Esophagus squamous epithelium (tissue), 4 donors: ENCODE results near the gene DSCAML1.

Source experiments
- POLR2A ChIP-seq, 4 donors: fragments of 450-650 bp; IDR thresholded peaks; one replicate each; pipeline ENCODE4 v1.6.1; 2017; ENCODE audit warnings: antibody characterized with exemption in 4 of 4, mild to moderate bottlenecking in 4 of 4, moderate library complexity in 3 of 4
- TF ChIP-seq, protein P1 (sequence below), 6 experiments: fragments of 450-650 bp in 4 of 6; fragments of 200-600 bp in 2 of 6; sonication (generic) in 2 of 6; IDR thresholded peaks; one replicate each; pipeline ENCODE4 v1.5.1; 2016 to 2019; ENCODE audit warnings: antibody characterized with exemption in 6 of 6, mild to moderate bottlenecking in 4 of 6, moderate library complexity in 4 of 6

DNA sequence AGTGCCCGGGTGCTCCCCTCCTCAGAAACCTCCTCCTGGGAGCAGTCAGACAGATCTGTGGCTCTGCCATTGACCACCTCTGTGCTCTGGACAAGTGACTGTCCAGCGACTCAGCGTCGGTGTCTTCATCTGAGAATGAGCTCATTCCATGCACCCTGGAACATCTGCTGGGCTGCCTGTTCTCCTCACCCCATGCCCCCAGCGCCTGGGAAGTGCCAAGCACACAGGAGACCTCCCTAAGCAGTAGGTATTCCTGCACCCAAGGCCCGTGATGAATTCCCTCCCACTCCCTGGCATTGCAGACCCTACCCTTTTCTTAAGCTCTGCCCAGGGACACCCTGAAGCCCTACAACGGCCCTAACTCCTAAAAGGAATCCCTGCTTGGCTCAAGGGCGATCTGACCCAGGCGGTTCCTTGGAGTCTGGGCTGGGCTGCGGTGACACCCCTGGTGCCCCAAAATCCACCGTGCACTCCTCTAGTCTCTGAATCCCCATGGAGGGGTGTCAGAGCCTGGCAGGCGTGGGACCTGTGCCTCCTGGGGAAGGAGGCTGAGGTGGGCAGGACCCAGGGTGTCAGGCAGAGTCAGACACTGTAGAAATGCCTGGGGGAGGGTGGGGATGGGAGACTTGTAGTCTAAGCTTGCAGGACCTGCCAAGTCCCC is 377.4 kb downstream of the DSCAML1 start:
- TF ChIP-seq, protein P1, sequence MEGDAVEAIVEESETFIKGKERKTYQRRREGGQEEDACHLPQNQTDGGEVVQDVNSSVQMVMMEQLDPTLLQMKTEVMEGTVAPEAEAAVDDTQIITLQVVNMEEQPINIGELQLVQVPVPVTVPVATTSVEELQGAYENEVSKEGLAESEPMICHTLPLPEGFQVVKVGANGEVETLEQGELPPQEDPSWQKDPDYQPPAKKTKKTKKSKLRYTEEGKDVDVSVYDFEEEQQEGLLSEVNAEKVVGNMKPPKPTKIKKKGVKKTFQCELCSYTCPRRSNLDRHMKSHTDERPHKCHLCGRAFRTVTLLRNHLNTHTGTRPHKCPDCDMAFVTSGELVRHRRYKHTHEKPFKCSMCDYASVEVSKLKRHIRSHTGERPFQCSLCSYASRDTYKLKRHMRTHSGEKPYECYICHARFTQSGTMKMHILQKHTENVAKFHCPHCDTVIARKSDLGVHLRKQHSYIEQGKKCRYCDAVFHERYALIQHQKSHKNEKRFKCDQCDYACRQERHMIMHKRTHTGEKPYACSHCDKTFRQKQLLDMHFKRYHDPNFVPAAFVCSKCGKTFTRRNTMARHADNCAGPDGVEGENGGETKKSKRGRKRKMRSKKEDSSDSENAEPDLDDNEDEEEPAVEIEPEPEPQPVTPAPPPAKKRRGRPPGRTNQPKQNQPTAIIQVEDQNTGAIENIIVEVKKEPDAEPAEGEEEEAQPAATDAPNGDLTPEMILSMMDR (IDR thresholded peaks at IDR 0.05), result no peak
- TF ChIP-seq POLR2A (IDR thresholded peaks at IDR 0.05), result no peak
